ENCODE data around the gene HLX. TPM values are rescaled to one million over a fixed set of nuclear protein-coding genes. Genes with fewer than 3 reads are reported as not detected.
A peak's percentile ranks its signal among the peaks of the same experiment; 100 is the strongest.

Gene HLX
- total RNA-seq, 1 donor from 2014 or later, result 0.48 TPM

DNA sequence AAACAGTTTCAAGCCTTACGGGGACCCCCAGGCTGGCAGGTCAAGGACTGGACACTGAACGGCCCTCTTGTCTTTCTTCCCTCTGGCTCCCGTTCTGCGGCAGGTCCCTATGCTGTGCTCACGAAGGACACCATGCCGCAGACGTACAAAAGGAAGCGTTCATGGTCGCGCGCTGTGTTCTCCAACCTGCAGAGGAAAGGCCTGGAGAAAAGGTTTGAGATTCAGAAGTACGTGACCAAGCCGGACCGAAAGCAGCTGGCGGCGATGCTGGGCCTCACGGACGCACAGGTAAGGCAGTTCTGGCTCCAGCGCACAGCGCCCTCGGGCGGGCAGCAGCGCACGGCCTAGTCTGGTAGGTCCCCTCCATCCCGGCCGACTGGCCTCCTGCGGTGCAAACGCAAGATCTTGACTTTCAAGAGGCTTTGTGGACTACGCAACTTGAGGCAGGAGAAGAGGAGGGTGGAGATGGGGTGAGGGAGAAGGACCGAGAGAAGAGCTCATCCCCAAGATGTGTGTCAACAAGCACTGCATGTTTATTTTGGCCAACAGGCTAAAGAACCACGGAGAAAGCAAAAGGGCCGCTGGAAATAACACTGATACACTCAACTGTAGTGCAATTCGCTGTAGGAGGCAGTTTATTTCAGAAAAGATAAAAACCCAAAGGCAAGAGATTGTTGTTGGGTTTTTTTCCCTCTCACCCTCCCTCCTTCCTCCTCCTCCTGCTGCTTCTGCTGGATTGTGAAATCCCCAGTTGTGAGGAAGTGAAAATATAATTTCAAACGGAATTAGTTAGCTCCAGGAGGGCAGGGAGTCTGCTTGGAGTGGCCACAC, 3.0 kb downstream of the HLX start:
- ATAC-seq, result no peak

DNA sequence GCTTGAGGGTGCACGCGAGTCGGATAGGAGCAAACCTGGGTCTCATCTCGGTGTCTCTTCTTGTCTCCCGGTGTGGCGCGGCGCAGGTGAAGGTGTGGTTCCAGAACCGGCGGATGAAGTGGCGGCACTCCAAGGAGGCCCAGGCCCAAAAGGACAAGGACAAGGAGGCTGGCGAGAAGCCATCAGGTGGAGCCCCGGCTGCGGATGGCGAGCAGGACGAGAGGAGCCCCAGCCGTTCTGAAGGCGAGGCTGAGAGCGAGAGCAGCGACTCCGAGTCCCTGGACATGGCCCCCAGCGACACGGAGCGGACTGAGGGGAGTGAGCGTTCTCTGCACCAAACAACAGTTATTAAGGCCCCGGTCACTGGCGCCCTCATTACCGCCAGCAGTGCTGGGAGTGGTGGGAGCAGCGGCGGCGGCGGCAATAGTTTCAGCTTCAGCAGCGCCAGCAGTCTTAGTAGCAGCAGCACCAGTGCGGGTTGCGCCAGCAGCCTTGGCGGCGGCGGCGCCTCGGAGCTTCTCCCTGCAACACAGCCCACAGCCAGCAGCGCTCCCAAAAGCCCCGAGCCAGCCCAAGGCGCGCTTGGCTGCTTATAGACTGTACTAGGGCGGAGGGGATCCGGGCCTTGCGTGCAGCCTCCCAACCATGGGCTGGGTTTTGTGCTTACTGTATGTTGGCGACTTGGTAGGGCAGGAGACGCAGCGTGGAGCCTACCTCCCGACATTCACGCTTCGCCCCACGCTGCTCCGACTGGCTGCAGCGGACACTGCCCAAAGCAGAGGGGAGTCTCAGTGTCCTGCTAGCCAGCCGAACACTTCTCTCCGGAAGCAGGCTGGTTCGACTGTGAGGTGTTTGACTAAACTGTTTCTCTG, 5.1 kb downstream of the HLX start:
- no peak for ATAC-seq

DNA sequence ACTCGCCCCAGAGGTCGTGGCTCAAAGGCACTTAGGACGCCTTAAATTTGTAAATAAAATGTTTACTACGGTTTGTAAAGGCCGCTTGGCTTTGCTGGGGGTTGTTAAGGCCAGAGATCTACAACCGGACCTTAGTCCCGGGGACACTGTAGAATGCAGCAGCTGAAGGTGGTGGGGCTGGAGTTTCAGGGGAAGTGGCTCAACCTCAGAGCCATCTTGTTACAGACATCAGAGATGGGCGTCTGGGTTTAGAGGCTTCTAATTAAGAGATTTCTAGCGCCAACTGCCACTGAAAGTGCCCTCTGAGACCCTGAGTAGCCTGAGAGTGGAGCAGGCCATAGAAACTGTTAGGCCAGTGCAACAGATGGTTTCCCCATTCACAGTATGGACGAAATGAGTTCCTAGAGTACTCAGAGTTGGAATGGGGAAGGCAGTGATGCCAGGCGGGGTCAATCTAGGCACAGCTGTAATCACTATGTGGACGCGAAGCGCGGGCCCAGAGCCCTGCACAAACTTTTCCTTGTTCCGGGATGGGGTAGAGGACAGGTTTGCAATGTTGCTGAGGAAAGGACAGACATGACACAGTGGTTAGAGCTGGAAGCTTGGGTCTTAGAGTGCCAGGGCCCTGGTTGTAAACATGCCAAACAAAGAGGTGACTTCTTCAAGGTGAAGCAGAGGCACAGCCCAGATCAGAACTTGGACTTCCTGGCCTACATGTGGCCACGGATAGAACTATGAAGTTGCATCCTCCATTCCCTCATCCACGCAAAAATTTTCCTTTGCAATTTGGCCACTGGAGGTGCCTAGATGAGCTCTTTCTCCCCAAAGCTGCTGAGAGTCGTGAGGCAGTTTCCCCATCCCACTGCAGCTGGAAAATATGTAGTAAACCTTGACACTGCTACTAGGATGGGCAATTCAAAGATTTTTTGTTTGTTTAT, 6.0 kb downstream of the HLX start:
- ATAC-seq, result no peak

DNA sequence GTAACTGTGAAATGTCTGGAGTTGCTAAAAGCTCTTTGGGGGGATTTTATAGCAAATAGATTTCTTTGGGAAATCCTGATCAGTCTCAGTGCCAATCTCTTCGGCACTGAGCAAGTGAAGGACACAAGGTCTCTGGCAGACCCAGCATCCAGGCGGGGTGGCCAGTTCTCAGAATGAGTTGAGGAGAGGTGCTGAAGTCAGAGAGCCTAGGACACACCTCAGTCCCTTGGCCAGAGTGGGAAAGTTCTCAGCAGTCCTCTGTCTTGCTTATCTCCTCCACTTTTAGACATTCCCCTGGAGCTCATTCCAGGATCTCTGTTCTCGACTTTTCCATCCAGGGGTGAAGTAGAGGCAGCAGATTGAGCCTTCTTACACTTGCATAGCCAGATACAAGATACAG, 6.7 kb downstream of the HLX start:
- no peak for ATAC-seq

DNA sequence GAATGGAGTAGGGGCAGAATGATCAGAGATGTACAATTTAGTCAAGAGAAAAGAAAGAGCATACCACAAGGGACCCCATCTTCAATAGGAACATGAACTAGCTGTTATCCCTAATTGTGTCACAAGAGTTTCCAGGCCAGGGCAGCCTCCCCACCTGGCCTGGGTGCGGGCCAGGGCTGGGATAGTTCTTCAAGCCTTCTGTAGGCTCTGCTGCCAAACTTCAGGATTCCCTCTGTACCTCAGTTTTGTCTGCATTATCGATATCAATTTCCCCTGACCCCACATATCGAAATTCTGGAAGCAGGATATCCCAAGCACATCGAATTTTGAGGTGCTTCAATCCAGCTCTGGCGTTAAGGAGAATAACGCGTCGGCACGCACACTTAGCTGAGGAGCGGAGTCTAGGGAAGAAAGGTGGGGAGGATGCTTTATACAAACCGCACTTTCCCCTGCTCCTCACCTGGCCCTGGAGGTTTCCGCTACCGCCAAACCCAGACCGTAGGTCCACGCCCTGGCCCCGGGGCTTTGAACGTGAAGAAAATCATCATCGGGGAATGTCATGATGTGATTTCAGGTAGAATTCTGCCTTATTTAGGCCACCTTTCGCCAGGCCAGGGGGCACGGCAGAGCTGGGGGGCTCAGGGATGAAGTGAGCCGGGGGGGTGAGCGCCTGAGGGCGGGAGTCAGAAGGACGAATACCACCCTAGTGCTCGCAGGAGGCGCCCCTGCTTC, 7.4 kb downstream of the HLX start:
- ATAC-seq, result no peak

DNA sequence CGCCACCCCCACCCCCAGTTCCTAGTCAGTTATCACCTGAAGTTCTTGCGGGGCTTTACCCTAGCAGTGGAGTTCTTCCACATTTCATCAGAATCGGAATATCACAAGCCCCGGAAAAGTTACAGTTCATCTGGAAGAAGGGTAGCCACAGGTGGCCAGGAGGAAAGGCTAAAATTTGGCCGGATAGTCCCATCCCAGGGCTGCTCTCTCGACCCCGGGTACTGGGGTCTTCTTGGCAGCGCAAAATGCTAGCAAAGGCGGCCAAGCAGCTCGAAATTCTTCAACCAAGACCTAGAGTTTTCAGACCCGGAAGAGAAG, 7.9 kb downstream of the HLX start:
- ATAC-seq, result no peak

DNA sequence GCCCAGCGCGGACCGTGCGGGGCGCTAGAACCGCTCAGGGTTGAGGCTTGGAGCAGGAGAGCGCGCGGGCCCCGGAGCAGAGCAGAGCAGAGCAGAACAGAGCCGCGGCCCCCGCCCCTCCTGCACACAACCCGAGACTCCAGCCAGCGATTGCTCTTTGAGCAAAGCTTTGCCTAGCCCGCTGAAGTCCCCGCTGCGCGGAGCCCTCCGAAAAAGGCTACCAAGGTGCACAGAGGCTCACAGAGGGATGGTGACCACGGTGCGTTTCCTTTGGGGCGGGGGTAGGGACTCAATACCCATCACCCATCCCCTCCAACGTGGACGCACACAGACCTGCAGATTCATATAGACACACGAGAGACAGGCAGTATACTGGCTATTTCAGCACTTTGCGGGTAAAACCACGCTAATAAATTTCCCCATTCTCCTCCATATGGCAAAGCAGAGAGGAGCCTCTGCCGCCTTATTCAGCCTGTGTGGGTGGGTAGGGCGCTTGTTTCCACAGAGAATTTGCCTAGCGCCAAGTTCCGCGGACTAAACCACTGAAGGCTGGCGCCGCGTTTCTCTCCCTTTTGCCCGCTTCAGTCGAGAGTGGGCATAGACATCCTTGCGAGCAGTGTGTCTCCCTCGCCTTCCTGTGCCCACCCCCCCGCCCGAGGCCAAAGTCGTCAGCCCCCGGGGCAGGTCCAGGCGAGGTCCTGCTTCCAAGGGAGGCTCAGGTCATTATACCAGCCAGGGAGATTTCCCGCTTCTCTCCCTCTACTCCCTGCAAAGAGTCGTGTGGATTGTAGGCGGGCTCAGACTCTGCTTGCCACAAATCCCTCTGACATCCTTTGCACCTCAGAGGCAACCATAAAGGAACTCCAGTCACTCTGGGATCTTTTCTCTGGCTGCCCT, 8.5 kb downstream of the HLX start:
- no peak for ATAC-seq

DNA sequence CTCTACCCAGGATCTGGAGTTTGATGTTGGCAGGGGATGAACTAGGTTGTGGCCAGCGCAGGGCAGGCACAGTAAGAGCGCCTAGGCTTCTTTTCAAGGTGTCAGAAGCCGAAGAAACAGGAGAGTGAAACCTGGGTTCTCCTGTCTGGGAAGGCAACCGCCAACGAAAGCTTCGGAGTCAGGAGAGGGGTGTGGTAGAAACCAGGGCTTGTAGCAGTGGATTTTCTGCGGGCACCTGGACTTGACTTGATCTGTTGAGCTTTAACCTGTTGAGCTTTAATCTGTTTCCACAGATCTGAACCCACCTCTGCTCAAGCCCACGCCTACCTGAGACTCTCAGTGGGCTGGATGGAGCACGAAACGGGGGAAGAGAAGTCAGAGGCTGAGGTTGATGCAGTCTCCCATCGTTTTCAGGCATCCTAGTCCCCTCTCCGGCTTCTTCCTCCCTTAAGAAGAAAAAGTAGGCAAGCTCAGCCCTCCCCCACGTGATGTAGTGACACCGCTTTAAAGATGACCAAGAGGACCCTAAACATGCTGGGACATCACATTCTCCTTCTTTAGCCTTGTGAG, 9.3 kb downstream of the HLX start:
- ATAC-seq, result no peak

DNA sequence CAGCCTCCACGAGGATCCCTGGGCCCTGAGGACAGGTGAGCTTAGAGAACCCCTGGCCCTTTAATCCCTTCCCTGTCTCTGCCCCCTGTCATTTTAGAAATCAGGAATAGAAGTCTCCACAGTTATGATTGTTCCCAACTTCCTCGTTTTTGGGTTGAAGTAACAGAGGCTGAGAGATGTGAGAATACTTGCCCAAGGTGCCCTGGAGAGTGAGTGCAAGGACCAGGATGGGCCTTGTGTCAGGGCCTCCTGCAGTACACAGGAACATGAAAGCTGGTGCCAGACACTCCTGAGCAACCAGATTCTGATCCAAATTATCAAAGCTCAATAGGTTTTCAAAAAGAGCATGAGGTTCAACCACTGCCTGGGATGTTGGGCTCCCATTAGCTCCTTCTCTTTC, 10.1 kb downstream of the HLX start:
- no peak for ATAC-seq

DNA sequence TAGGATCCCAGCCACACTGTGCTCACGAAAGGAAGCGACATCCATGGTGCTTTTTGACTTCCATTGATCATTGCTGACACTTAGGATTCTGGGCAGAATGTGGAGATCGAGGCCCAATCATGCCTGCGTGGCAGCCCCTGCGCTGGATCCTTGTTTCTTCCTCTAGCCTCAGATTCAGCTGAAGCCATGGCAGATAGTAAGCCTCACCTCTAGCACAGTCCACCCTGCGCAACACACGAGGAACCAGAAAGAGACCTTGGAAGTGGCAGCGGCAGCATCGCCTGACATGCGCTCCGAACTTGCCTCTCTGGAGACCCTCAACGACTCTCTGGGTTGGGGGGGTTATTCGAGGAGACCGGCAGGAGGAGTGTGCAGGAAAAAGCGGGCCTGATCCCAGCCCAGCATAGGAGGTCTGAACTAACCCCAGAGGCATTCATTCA, 10.6 kb downstream of the HLX start:
- ATAC-seq, result no peak

DNA sequence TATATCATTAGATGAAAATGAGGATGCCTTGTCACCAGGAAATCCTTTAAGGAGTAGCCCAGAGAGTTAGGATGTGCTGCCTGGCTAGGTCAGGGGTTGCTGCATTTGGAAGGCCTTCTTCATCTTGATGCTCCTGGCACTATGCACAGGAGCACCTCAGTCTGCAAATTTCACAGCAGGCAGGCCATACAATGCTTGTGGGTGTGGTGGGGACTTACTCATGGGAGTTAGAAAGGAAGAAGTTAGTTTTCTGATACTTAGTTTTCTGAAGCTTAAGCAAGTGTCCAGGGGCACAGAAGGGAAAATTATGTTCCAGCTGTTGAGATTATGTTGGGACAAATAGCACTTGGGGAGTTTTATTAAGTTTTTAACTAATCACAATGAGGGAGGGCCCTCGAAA, 11.4 kb downstream of the HLX start:
- no peak for ATAC-seq

DNA sequence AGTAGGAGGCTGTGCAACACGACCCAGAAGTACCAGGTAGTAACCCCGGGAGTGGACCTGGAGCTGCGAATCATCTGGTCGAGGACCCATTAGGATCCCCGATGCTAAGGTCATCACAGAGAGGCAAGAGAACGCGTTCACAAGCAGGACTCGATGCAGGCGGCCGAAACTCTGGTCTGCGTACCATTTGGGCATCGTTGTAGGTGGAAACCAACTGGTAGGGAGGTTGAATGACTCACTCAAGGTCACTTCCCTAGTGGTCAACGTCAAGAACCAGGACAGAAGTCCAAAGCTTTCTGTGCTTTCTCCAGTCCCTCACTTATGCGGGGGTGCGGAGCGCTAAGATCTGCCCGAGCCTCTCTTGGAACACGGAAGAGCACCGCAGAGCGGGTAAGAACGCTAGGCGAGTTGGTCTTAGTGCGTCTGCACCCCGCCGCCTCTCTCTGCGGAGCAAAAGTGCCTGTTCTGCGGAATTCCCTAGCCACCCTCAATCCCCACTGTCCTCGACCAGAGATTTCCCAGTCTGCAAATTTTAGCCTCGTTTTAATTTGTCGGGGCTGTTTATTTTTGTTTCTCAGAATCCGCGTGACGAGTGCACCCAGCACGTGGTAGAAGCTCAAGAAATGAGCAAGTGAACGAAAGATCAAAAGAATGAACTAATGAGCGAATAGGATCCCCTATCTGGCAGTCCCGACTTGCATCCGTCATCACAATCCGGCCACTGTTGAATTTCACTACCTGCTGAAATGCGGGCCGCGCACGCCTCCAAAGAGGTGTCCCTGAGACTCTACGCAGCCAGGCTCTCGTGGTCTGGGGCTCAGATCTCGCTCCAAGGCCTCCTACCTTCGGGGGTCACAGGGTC, 12.2 kb downstream of the HLX start:
- ATAC-seq, result no peak

DNA sequence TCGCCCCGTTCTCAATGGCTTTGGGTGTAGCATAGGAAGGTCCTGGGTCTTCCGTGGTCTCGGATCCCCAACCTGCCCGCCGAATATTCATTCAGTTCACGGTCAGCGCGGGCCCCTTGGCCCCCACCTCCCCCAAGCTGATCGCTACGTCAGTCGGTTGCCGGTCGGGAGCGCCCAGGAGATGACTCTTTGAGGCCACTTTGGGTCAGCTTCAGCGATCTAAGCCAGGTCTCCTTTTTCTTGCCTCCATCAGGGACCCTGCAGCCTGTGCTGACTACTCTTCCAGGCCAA, 12.8 kb downstream of the HLX start:
- ATAC-seq, result no peak

DNA sequence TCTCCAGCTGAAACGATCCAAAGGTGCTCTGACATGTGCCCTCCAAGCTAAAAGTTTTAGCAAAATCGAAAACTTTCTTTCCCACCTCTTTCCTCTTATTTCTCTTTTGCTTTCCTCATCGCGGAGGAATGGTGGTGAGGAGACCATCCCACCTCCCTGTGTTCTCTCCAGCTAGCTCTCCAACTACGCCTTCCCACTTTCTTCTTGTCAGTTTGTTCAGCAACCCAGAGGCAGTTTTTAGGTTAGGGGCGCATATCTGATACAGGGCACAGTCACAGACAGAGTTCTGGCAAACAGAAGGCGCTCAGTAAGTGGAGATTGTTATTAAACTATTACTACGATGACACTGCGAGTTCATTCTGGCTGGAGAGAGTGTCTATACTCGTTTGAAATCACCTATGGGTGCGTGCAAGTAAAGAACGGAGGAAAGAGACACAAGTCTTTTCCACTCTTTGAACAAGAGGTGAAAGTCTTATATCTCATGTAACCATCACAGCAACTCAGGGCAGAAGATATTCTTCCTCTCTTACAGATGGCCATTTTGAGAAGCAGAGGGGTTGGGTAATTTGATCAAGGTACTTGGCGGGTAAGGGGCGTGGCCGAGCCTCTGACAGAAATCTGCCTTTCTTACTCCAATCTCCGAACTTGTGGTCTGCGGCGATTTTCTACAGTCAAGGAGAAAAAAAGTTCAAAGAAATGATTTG, 13.9 kb downstream of the HLX start:
- ATAC-seq, result no peak

DNA sequence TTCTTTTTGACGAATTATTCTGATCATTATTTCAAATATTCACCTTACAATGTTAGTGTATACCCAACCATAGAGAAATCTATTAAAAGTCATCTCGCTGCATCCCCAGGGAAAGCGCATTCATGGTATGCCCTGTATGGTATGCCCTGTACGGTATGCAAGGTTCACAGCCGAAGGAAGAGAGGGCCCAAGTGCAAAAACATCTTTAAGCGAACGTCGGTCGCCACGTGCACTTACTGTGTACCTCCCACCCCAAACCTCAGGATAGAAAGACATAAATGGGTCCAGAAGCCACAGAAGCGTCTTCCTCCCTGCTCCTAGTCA, 14.4 kb downstream of the HLX start:
- ATAC-seq, result no peak

DNA sequence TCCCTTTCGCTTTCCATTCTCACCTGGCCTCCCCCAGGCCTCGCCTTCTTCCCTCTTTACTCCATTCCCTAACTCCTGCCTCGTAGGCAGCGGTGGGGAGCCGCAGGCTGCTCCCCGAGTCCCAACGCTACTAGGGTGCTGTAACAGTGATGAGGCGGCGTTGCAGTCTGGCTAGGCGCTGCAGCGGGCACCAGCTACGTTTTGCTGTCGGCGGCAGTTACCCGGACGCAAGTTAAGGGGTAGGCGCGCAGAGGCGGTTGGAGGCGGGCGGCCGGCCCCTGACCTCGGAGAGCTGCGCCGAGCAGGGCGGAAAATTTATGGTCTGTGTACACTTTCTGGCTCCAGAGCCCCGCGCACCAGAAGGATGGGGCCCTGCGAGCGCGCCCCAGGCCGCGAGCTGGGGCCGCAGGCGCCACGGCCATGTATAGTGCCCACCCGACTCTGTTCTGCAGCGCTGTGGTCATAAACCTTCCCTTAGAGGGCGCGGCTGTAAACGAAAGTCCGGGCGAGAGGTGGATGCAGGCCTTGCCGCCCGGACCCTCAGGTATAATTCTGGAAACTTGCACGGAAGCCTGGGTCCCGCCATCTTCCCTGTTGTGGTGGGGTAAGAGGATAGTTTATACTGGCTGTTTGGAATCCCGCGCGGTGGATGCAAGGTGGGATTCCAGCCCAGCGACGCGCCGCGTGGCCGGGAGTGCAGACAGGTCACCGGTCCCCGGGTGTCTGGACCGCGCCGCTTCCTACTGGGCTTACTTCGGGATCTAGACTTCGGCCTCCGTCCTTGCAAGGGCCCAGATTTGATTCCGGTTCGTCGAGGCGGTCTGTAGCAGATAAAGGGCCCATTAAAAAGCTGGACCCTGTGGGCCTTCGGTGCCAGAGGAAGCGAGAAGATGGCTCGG, 15.0 kb downstream of the HLX start:
- ATAC-seq, result peak; percentile 22

DNA sequence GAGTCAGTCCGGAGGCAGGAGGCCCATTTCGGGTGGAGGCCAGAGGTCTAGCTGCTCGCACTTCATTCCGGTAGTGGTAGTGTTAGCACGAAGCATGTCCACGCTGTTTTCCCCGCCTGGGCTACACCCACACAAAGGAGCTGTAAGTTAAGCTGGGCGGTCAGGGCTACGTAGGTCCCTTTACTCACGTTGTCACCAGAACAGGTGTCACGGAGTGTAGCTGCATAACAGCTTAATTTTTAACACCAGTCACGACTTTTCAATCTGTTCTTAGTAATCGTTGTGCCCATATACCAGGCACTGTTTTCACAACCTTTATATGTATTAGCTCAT, 15.6 kb downstream of the HLX start:
- ATAC-seq, result no peak

DNA sequence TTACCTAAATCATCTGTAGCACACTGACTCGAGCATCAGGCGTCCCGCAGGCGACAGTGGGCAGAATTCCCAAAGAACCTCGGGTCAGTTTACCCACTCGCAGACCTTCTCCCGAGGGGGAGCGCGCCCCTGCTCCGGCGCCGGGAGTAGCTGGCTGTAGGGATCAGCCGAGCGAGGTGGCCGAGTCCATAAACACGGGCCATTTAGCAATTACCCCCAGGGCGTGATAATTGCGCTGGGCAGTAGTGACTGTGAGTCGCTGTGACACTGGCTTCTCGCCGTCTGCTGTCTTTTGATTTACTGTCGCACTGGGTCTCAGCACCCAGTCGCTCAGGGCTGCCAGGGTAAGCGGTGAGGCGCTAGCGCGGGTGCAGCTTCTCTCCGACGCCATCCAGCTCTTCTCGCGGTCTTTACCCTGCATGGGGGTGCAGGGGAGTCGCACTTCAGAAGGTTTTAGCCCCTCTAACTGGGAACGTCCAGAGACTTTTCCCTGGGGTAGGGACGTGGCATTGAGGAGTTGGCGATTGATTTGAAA, 16.2 kb downstream of the HLX start:
- ATAC-seq, result no peak

All from esophagus mucosa (tissue), 1 donor.